PC-9 (cell line): ENCODE results near the gene RPL39L.

Source experiments
- EZH2 ChIP-seq: fragments of 200-600 bp; sonication (generic); IDR thresholded peaks from 2 replicates; pipeline ENCODE4 v1.8.0; 2017; ENCODE audit warnings: antibody characterized with exemption, low read depth
- TF ChIP-seq, protein P1 (sequence below): fragments of 200-600 bp; sonication (generic); conservative IDR thresholded peaks from 2 replicates; pipeline ENCODE4 v1.6.1; 2017; ENCODE audit warnings: mixed run types, antibody characterized with exemption, mild to moderate bottlenecking, moderate library complexity

DNA sequence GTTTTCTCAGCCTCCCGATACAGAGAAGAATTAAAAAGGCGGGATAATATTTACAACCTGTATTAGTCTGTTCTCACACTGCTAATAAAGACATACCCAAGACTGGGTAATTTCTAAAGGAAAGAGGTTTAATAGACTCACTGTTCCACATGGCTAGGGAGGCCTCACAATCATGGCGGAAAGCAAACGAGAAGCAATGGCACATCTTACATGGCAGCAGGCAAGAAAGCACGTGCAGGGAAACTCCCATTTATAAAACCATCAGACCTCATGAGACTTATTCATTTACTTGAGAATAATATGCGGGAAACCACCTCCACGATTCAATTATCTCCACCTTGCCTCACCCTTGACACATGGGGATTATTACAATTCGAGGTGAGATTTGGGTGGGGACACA is 27.5 kb upstream of the RPL39L start:
- TF ChIP-seq, protein P1, sequence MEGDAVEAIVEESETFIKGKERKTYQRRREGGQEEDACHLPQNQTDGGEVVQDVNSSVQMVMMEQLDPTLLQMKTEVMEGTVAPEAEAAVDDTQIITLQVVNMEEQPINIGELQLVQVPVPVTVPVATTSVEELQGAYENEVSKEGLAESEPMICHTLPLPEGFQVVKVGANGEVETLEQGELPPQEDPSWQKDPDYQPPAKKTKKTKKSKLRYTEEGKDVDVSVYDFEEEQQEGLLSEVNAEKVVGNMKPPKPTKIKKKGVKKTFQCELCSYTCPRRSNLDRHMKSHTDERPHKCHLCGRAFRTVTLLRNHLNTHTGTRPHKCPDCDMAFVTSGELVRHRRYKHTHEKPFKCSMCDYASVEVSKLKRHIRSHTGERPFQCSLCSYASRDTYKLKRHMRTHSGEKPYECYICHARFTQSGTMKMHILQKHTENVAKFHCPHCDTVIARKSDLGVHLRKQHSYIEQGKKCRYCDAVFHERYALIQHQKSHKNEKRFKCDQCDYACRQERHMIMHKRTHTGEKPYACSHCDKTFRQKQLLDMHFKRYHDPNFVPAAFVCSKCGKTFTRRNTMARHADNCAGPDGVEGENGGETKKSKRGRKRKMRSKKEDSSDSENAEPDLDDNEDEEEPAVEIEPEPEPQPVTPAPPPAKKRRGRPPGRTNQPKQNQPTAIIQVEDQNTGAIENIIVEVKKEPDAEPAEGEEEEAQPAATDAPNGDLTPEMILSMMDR: no peak
- no peak for TF ChIP-seq EZH2
